K562 (cell line): ENCODE results near the gene ANAPC16. TPM values are rescaled to one million over a fixed set of nuclear protein-coding genes. Genes with fewer than 3 reads are reported as not detected.

Experiments used
- ARNT ChIP-seq, 2 experiments: fragments of 450-650 bp; IDR thresholded peaks; 2 replicates each; pipeline ENCODE4 v1.6.1; 2016; ENCODE audit warnings: mild to moderate bottlenecking in 1 of 2
- BRD9 ChIP-seq: fragments of 450-650 bp; IDR thresholded peaks from 2 replicates; pipeline ENCODE4 v1.6.1; 2018; ENCODE audit warnings: low read depth; ENCODE audit not compliant: partially characterized antibody
- CBFB ChIP-seq: sonication (generic); formaldehyde crosslinking; IDR thresholded peaks from 2 replicates; pipeline ENCODE4 v1.4.0; 2020; ENCODE audit warnings: mild to moderate bottlenecking, missing genetic modification reagents
- EGR1 ChIP-seq: fragments of 450-650 bp; conservative IDR thresholded peaks from 2 replicates; pipeline ENCODE4 v1.6.1; 2017; ENCODE audit warnings: mild to moderate bottlenecking
- KDM2B ChIP-seq: fragments of 250-450 bp; sonication (Bioruptor Pico); IDR thresholded peaks from 2 replicates; pipeline ENCODE4 v1.8.0; 2021; ENCODE audit warnings: mild to moderate bottlenecking, moderate library complexity
- KLF6 ChIP-seq: fragments of 250-450 bp; sonication (Bioruptor Pico); IDR thresholded peaks from 2 replicates; pipeline ENCODE4 v1.4.0; 2020; ENCODE audit warnings: mild to moderate bottlenecking, moderate library complexity, borderline replicate concordance
- LCOR ChIP-seq: sonication (generic); formaldehyde crosslinking; IDR thresholded peaks from 2 replicates; pipeline ENCODE4 v1.8.0; 2022; ENCODE audit warnings: mild to moderate bottlenecking, missing genetic modification reagents
- LEF1 ChIP-seq: fragments of 450-650 bp; IDR thresholded peaks from 2 replicates; pipeline ENCODE4 v1.6.1; 2016; ENCODE audit warnings: mild to moderate bottlenecking
- RBBP5 ChIP-seq: fragments of 200-600 bp; sonication (generic); IDR thresholded peaks from 2 replicates; pipeline ENCODE4 v1.6.1; 2012; ENCODE audit warnings: borderline replicate concordance, mild to moderate bottlenecking, low read length, control low read depth, inconsistent platforms; ENCODE audit not compliant: insufficient read depth, poor library complexity, severe bottlenecking
- RBM17 ChIP-seq: fragments of 200-400 bp; formaldehyde crosslinking; IDR thresholded peaks from 2 replicates; pipeline ENCODE4 v1.6.1; 2017; ENCODE audit warnings: low read depth, mild to moderate bottlenecking, low read length, borderline replicate concordance
- TAF1 ChIP-seq: IDR thresholded peaks from 2 replicates; pipeline ENCODE4 v1.6.1; 2011; ENCODE audit warnings: mild to moderate bottlenecking, low read length, moderate library complexity; ENCODE audit not compliant: insufficient read depth, control insufficient read depth, severe bottlenecking; ENCODE audit errors: extremely low read depth
- TBP ChIP-seq: optimal IDR thresholded peaks from 2 replicates; pipeline ENCODE3; 2011; ENCODE audit warnings: low read depth, low read length, improper control_type of control experiment
- ZKSCAN1 ChIP-seq: fragments of 150-350 bp; IDR thresholded peaks from 2 replicates; pipeline ENCODE4 v1.6.1; 2016; ENCODE audit warnings: low read depth, low read length
- ZKSCAN3 ChIP-seq: fragments of 250-450 bp; sonication (Bioruptor Pico); IDR thresholded peaks from 2 replicates; pipeline ENCODE4 v1.4.0; 2020
- ZNF121 ChIP-seq: sonication (generic); formaldehyde crosslinking; conservative IDR thresholded peaks from 2 replicates; pipeline ENCODE4 v1.8.0; 2022; ENCODE audit warnings: missing genetic modification reagents
- ZNF133 ChIP-seq: fragments of 250-450 bp; sonication (Bioruptor Pico); IDR thresholded peaks from 2 replicates; pipeline ENCODE4 v1.4.0; 2020; ENCODE audit warnings: mild to moderate bottlenecking
- ZNF146 ChIP-seq: IDR thresholded peaks from one replicate; pipeline ENCODE4 v1.6.1; 2018; ENCODE audit warnings: missing compliant biosample characterization; ENCODE audit not compliant: unreplicated experiment
- ZNF23 ChIP-seq: fragments of 250-450 bp; sonication (Bioruptor Pico); IDR thresholded peaks from 2 replicates; pipeline ENCODE4 v1.4.0; 2020; ENCODE audit warnings: mild to moderate bottlenecking
- polyA plus RNA-seq, 8 experiments: library from polyadenylated mRNA; depleted of rRNA in 4 of 8; stranded (reverse) in 5 of 8; unstranded in 3 of 8; fragments of >200 nt; fragmentation: Nextera tagmentation in 2 of 8; fragmentation: Illumina TruSeq in 1 of 8; extraction: Ambion mirVana in 2 of 8; extraction: Trizol in 1 of 8; gene quantifications; 2 replicates each; pipeline versions ENCODE4 v1.2.1 to v1.2.3, GENCODE V29; 2011 to 2014; ENCODE audit warnings: inconsistent platforms in 1 of 8, missing spikeins in 1 of 8
- total RNA-seq, 7 experiments: library from RNA; depleted of rRNA in 6 of 7; stranded (reverse); fragments of >200 nt in 6 of 7; fragmentation: Illumina TruSeq in 2 of 7; extraction: Trizol in 2 of 7; gene quantifications; 2 replicates each; pipeline versions ENCODE4 v1.2.1 to v1.2.3, GENCODE V29; 2011 to 2021; ENCODE audit warnings: low replicate concordance in 1 of 7
- TF ChIP-seq, protein P1 (sequence below): fragments of 200-800 bp; sonication (Bioruptor generic); IDR thresholded peaks from 2 replicates; pipeline ENCODE4 v1.6.1; 2017; ENCODE audit warnings: missing genetic modification characterization, missing compliant biosample characterization
- TF ChIP-seq, protein P2 (sequence below): sonication (generic); formaldehyde crosslinking; IDR thresholded peaks from 2 replicates; pipeline ENCODE4 v1.8.0; 2023; ENCODE audit warnings: mild to moderate bottlenecking, missing genetic modification reagents
- TF ChIP-seq, protein P3 (sequence below): fragments of 450-650 bp; IDR thresholded peaks from 2 replicates; pipeline ENCODE4 v1.6.1; 2018; ENCODE audit warnings: mild to moderate bottlenecking, low read depth; ENCODE audit not compliant: partially characterized antibody
- TF ChIP-seq, protein P4 (sequence below), 3 experiments: IDR thresholded peaks in 2 of 3; conservative IDR thresholded peaks in 1 of 3; 2 replicates each; pipeline ENCODE4 v1.5.1; 2011 to 2012; ENCODE audit warnings: low read length in 3 of 3, mild to moderate bottlenecking in 3 of 3, control low read depth in 2 of 3, improper control_type of control experiment in 1 of 3, inconsistent platforms in 1 of 3, low read depth in 1 of 3, mixed read lengths in 1 of 3, moderate library complexity in 1 of 3; ENCODE audit not compliant: insufficient read depth in 2 of 3

The ANAPC16 gene
- total and polyA plus RNA-seq, 9 of the 15 experiments (the other 6 are each of a cell fraction or from before 2014, with no cell fraction given) = 42.6 to 208 (median 108) TPM

DNA sequence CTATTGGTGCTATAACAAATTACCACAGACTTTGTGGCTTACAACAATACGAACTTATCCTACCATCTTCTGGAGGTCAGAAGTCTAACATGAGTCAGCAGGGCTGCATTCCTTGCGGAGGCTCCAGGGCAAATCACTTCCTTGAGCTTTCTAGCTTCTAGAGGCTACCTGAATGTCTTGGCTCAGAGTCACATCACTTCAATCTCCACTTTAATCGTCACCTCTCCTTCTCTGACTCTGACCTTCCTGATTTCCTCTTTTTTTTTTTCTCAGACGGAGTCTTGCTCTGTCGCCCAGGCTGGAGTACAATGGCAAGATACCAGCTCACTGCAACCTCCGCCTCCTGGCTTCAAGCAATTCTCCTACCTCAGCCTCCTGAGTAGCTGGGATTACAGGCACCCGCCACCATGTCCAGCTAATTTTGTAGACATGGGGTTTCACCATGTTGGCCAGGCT, 44.6 kb upstream of the ANAPC16 start (continued):
- TF ChIP-seq RBBP5 (no peak), ZKSCAN1 (no peak), ZNF133 (no peak), ARNT (IDR thresholded peaks at IDR 0.05) (no peak), ZKSCAN3 (CRISPR knock-in tag) (no peak), ZNF23 (CRISPR knock-in tag) (no peak), EGR1 (no peak), LCOR (CRISPR knock-in tag) (no peak), ZNF121 (no peak; the same call in 1 of the 2 replicates), LEF1 (no peak), TAF1 (no peak), BRD9 (no peak), TBP (no peak), ZNF146 (CRISPR knock-in tag) (no peak), KDM2B (CRISPR knock-in tag) (no peak), KLF6 (CRISPR knock-in tag) (no peak), RBM17 (no peak), CBFB (CRISPR knock-in tag) (no peak)
- TF ChIP-seq, protein P1, sequence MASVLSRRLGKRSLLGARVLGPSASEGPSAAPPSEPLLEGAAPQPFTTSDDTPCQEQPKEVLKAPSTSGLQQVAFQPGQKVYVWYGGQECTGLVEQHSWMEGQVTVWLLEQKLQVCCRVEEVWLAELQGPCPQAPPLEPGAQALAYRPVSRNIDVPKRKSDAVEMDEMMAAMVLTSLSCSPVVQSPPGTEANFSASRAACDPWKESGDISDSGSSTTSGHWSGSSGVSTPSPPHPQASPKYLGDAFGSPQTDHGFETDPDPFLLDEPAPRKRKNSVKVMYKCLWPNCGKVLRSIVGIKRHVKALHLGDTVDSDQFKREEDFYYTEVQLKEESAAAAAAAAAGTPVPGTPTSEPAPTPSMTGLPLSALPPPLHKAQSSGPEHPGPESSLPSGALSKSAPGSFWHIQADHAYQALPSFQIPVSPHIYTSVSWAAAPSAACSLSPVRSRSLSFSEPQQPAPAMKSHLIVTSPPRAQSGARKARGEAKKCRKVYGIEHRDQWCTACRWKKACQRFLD (CRISPR knock-in tag) = no peak
- TF ChIP-seq, protein P2, sequence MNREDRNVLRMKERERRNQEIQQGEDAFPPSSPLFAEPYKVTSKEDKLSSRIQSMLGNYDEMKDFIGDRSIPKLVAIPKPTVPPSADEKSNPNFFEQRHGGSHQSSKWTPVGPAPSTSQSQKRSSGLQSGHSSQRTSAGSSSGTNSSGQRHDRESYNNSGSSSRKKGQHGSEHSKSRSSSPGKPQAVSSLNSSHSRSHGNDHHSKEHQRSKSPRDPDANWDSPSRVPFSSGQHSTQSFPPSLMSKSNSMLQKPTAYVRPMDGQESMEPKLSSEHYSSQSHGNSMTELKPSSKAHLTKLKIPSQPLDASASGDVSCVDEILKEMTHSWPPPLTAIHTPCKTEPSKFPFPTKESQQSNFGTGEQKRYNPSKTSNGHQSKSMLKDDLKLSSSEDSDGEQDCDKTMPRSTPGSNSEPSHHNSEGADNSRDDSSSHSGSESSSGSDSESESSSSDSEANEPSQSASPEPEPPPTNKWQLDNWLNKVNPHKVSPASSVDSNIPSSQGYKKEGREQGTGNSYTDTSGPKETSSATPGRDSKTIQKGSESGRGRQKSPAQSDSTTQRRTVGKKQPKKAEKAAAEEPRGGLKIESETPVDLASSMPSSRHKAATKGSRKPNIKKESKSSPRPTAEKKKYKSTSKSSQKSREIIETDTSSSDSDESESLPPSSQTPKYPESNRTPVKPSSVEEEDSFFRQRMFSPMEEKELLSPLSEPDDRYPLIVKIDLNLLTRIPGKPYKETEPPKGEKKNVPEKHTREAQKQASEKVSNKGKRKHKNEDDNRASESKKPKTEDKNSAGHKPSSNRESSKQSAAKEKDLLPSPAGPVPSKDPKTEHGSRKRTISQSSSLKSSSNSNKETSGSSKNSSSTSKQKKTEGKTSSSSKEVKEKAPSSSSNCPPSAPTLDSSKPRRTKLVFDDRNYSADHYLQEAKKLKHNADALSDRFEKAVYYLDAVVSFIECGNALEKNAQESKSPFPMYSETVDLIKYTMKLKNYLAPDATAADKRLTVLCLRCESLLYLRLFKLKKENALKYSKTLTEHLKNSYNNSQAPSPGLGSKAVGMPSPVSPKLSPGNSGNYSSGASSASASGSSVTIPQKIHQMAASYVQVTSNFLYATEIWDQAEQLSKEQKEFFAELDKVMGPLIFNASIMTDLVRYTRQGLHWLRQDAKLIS (CRISPR knock-in tag) = no peak
- TF ChIP-seq, protein P3, sequence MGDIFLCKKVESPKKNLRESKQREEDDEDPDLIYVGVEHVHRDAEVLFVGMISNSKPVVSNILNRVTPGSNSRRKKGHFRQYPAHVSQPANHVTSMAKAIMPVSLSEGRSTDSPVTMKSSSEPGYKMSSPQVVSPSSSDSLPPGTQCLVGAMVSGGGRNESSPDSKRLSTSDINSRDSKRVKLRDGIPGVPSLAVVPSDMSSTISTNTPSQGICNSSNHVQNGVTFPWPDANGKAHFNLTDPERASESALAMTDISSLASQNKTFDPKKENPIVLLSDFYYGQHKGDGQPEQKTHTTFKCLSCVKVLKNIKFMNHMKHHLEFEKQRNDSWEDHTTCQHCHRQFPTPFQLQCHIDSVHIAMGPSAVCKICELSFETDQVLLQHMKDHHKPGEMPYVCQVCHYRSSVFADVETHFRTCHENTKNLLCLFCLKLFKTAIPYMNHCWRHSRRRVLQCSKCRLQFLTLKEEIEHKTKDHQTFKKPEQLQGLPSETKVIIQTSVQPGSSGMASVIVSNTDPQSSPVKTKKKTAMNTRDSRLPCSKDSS = no peak
- TF ChIP-seq, protein P4, sequence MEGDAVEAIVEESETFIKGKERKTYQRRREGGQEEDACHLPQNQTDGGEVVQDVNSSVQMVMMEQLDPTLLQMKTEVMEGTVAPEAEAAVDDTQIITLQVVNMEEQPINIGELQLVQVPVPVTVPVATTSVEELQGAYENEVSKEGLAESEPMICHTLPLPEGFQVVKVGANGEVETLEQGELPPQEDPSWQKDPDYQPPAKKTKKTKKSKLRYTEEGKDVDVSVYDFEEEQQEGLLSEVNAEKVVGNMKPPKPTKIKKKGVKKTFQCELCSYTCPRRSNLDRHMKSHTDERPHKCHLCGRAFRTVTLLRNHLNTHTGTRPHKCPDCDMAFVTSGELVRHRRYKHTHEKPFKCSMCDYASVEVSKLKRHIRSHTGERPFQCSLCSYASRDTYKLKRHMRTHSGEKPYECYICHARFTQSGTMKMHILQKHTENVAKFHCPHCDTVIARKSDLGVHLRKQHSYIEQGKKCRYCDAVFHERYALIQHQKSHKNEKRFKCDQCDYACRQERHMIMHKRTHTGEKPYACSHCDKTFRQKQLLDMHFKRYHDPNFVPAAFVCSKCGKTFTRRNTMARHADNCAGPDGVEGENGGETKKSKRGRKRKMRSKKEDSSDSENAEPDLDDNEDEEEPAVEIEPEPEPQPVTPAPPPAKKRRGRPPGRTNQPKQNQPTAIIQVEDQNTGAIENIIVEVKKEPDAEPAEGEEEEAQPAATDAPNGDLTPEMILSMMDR (IDR thresholded peaks at IDR 0.05 in 2 of 3, conservative IDR thresholded peaks at IDR 0.05 in 1 of 3; ENCODE audit: insufficient read depth in 2 of 3, low read depth in 1 of 3, low read length in 3 of 3) = no peak
